PC-9 (cell line): ENCODE results near the gene CREB1. TPM values are rescaled to one million over a fixed set of nuclear protein-coding genes. Genes with fewer than 3 reads are reported as not detected.

ENCODE experiments used
- BruUV-seq: library from RNA; stranded (reverse); fragments of 400-500 nt; replicated peaks from 2 replicates; lab custom pipeline; 2021; lab: Mats Ljungman, UMichigan
- CTCF ChIA-PET: fragments of 300-600 bp; sonication (Branson Sonifier 250); formaldehyde crosslinking; loops from one replicate; lab custom pipeline; 2022; ENCODE audit warnings: antibody characterized with exemption; lab: Charles Lee
- POLR2A ChIA-PET: fragments of 300-600 bp; sonication (Branson Sonifier 250); formaldehyde crosslinking; loops from one replicate; lab custom pipeline; 2022; ENCODE audit warnings: antibody characterized with exemption; ENCODE audit not compliant: unreplicated experiment; lab: Charles Lee
- DNase-seq, 2 experiments: peaks; one replicate each; pipeline versions ENCODE4 v3.0.0 to v3.0.0-alpha.2; 2015 to 2022; ENCODE audit warnings: mixed read lengths in 1 of 2
- H2AFZ ChIP-seq: fragments of 200-600 bp; sonication (generic); 2 replicates; pipeline ENCODE4 v1.8.1; 2017; ENCODE audit warnings: antibody characterized with exemption
- H3F3A ChIP-seq: fragments of 200-600 bp; sonication (generic); 2 replicates; pipeline ENCODE4 v1.8.1; 2017; ENCODE audit warnings: antibody characterized with exemption, mild to moderate bottlenecking, low read depth; ENCODE audit not compliant: insufficient read depth
- H3K27ac ChIP-seq: fragments of 200-600 bp; sonication (generic); 2 replicates; pipeline ENCODE4 v1.6.1; 2016; ENCODE audit warnings: mixed run types
- H3K27me3 ChIP-seq: fragments of 200-600 bp; sonication (generic); 2 replicates; pipeline ENCODE4 v1.6.1; 2016; ENCODE audit warnings: low read depth, mixed run types; ENCODE audit not compliant: insufficient read depth
- H3K36me3 ChIP-seq: fragments of 200-600 bp; sonication (generic); 2 replicates; pipeline ENCODE4 v1.6.1; 2016; ENCODE audit warnings: low read depth, mixed run types
- H3K4me1 ChIP-seq: fragments of 200-600 bp; sonication (generic); replicated peaks from 2 replicates; pipeline ENCODE4 v1.6.1; 2016; ENCODE audit warnings: mixed run types; ENCODE audit not compliant: insufficient read depth
- H3K4me2 ChIP-seq: fragments of 200-600 bp; sonication (generic); 2 replicates; pipeline ENCODE4 v1.6.1; 2017; ENCODE audit warnings: mixed run types
- H3K4me3 ChIP-seq: fragments of 200-600 bp; sonication (generic); 2 replicates; pipeline ENCODE4 v1.6.1; 2016; ENCODE audit warnings: mixed run types
- H3K79me2 ChIP-seq: fragments of 200-600 bp; sonication (generic); 2 replicates; pipeline ENCODE4 v1.6.1; 2017; ENCODE audit warnings: low read depth, mixed run types
- H3K9me2 ChIP-seq: fragments of 200-600 bp; sonication (generic); 2 replicates; pipeline ENCODE4 v1.8.1; 2017; ENCODE audit warnings: mild to moderate bottlenecking; ENCODE audit not compliant: insufficient read depth
- H3K9me3 ChIP-seq: fragments of 200-600 bp; sonication (generic); 2 replicates; pipeline ENCODE4 v1.8.1; 2016; ENCODE audit warnings: low read depth; ENCODE audit not compliant: insufficient read depth
- H4K20me1 ChIP-seq: fragments of 200-600 bp; sonication (generic); 2 replicates; pipeline ENCODE4 v1.8.1; 2017; ENCODE audit not compliant: insufficient read depth
- EZH2 ChIP-seq: fragments of 200-600 bp; sonication (generic); IDR thresholded peaks from 2 replicates; pipeline ENCODE4 v1.8.0; 2017; ENCODE audit warnings: antibody characterized with exemption, low read depth
- intact Hi-C: fragments of 100-400 bp; cut with micrococcal nuclease; formaldehyde crosslinking; loops from one replicate; pipeline ENCODE4 v1.10.0; 2022; ENCODE audit not compliant: unreplicated experiment
- total RNA-seq: library from RNA; stranded (reverse); gene quantifications from 2 replicates; pipeline ENCODE4 v1.2.3, GENCODE V29; 2021
- TF ChIP-seq, protein P1 (sequence below): fragments of 200-600 bp; sonication (generic); conservative IDR thresholded peaks from 2 replicates; pipeline ENCODE4 v1.6.1; 2017; ENCODE audit warnings: mixed run types, antibody characterized with exemption, mild to moderate bottlenecking, moderate library complexity

CREB1 gene
- total RNA-seq, 1 experiment from 2014 or later, result 42.2 TPM

DNA sequence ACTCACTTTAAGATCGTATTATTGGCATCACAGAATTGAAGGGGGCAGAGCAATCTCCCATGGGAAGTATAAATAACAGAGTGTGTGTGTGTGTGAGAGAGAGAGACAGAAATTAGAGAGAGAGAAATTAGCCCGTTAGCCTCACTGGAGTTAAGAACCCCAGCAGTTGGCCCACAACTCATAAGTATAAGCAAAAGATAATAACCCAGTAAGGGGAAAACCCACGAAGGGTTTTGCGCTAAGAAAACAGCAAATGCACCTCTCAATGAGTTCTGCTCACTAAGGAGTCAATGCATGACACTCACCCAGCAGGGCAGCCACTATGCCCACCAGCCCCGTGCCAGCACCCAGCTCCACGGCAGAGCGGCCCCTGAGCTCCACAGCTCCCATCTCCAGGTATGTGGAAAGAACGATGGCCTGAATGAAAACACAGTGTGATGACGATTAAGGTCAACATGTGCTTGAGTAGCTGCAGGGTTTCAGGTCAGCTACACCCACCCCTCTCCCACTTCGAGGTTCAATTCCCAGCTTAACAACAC is 91.8 kb downstream of the CREB1 start:
- H3K4me2 ChIP-seq, result no peak overlapping the region
- no peaks in the 10 kb centered on the region for H3K36me3 ChIP-seq
- CTCF ChIA-PET, result interaction anchor here (0.6 kb wide), 2 partner anchors 20 to 393 kb away, joined by 3 to 4 read pairs; no protein-coding TSS in a partner anchor
- H3K27ac ChIP-seq, result no peak overlapping the region
- no TSS peak for BruUV-seq
- H3K4me1 ChIP-seq, result peaks cover 26% of the 10 kb centered on the region
- no peak overlapping the region for H2AFZ ChIP-seq
- H3F3A ChIP-seq, result peaks cover 41% of the 10 kb centered on the region
- H3K9me3 ChIP-seq, result no peaks in the 10 kb centered on the region
- no peak for DNase-seq
- intact Hi-C loops, result loop anchor here (10.0 kb wide), 1 partner anchor 453 kb away; no protein-coding TSS in a partner anchor
- POLR2A ChIA-PET, result interaction anchor here (0.7 kb wide), 1 partner anchor 184 kb away, joined by 6 read pairs; no protein-coding TSS in a partner anchor
- H4K20me1 ChIP-seq, result no peaks in the 10 kb centered on the region
- no peaks in the 10 kb centered on the region for H3K9me2 ChIP-seq
- H3K4me3 ChIP-seq, result no peak overlapping the region
- TF ChIP-seq, protein P1, sequence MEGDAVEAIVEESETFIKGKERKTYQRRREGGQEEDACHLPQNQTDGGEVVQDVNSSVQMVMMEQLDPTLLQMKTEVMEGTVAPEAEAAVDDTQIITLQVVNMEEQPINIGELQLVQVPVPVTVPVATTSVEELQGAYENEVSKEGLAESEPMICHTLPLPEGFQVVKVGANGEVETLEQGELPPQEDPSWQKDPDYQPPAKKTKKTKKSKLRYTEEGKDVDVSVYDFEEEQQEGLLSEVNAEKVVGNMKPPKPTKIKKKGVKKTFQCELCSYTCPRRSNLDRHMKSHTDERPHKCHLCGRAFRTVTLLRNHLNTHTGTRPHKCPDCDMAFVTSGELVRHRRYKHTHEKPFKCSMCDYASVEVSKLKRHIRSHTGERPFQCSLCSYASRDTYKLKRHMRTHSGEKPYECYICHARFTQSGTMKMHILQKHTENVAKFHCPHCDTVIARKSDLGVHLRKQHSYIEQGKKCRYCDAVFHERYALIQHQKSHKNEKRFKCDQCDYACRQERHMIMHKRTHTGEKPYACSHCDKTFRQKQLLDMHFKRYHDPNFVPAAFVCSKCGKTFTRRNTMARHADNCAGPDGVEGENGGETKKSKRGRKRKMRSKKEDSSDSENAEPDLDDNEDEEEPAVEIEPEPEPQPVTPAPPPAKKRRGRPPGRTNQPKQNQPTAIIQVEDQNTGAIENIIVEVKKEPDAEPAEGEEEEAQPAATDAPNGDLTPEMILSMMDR, result no peak
- no peak for TF ChIP-seq EZH2
- no peaks in the 10 kb centered on the region for H3K27me3 ChIP-seq
- H3K79me2 ChIP-seq, result peaks cover 20% of the 10 kb centered on the region

DNA sequence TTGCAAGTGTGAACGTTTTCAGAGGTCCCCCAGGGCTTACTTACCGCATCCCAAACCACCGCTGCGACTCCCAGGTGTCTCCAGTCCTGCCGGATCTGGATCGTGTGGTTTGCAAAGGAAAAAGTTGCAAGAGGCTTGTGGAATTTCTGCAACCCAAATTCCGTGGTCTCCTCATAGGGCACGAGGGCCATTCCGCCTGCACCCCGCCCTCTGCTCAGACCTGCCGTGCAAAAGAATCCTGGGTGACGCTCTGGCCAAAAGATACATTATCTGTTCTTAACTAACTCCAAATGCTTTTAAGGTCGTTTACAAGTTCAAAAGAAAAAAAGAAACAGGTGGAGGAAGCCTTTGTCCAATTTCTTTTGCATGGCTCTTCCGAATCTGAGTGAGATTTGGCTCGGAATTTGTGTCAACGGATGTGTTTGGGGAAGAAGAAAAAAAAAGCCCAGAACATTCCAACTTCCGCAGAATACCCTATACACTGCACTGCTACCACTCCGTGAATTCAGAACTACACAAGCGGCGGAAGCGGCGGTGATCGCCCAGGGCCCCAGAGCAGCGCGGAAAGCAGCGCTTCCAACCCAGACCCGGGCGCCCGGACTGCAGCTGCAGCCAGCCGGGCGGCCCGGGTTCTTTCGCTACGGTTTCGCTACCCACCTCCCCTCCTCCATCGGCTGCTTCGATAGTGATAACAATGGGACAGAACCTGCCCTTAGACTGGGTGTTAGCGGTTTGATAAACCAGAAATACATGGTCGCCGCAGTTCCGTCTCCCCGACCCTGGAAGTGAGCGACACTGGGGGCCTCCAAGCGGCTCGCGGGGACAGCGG is 94.6 kb downstream of the CREB1 start:
- no peaks in the 10 kb centered on the region for H4K20me1 ChIP-seq
- H3K27ac ChIP-seq, result peak overlapping the region; percentile 85
- intact Hi-C loops, result loop anchor here (2.0 to 10.0 kb wide), 3 partner anchors 110 to 642 kb away; no protein-coding TSS in a partner anchor
- no peaks in the 10 kb centered on the region for H3K9me3 ChIP-seq
- POLR2A ChIA-PET, result interaction anchor here (0.6 to 1.0 kb wide), 2 partner anchors 87 to 599 kb away, joined by 3 to 4 read pairs; partner anchors contain the start of gene CCNYL1
- CTCF ChIA-PET, result no interaction called here
- H3K4me2 ChIP-seq, result peak overlapping the region; percentile 84
- H3K9me2 ChIP-seq, result no peaks in the 10 kb centered on the region
- H3K4me3 ChIP-seq, result peak overlapping the region; percentile 85
- H3F3A ChIP-seq, result peaks cover 37% of the 10 kb centered on the region
- H2AFZ ChIP-seq, result peak overlapping the region; percentile 98
- H3K4me1 ChIP-seq, result peaks cover 9% of the 10 kb centered on the region
- no peaks in the 10 kb centered on the region for H3K27me3 ChIP-seq
- BruUV-seq, result TSS peak; percentile 67
- peaks cover 20% of the 10 kb centered on the region for H3K79me2 ChIP-seq
- peak; percentile 39 to 62 for DNase-seq
- H3K36me3 ChIP-seq, result no peaks in the 10 kb centered on the region
- TF ChIP-seq, protein P1, result no peak
- no peak for TF ChIP-seq EZH2
